T-helper 22 cell (primary cell): ENCODE results near the gene RNF135.
"Not testable (repeated sequence)": the region's sequence is repeated elsewhere in the genome, so short reads cannot be mapped to it uniquely, and the experiment has no call there.

Experiments used
- DNase-seq: peaks from one replicate; pipeline ENCODE4 v3.0.0-alpha.2; 2020; ENCODE audit warnings: low read depth

RNF135 gene

DNA sequence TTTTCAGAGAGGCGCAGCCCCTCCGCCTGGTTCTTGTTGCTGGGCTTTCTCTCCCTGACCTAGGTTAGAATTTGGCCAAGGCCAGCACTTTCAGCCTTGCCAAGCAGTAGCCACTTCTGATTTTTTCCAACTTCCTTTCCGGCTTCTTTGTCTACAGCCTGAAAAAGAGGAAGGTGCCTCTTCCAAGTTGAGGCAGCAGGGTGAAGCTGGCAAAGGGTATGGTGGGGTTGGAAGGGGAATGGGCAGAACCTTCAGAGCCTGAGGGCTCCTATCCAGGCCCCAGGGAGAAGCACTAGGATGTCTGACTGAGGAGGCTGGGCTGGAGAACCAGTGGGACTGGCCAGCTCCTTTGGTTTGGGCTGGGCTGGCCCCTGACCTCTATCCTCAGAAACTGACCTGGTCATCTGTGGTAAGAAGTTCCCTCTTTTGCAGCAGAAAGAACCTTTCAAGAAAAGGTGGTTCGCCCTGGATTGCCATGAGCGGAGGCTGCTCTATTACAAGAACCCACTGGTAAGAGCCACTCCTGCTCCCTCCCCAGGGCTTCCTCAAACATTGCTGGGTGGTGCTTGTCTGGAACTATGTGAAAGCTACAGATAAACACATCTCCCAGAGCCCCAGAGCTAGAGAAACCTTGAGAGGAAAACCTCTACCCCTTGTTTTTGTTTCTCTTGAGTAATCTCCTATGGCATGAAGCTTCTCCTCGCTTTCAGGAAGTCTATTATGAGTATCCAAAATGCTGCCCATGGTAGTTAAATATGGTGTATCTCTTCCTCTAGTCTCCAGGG lies 16.6 kb upstream of the RNF135 start:
- DNase-seq, result no peak

DNA sequence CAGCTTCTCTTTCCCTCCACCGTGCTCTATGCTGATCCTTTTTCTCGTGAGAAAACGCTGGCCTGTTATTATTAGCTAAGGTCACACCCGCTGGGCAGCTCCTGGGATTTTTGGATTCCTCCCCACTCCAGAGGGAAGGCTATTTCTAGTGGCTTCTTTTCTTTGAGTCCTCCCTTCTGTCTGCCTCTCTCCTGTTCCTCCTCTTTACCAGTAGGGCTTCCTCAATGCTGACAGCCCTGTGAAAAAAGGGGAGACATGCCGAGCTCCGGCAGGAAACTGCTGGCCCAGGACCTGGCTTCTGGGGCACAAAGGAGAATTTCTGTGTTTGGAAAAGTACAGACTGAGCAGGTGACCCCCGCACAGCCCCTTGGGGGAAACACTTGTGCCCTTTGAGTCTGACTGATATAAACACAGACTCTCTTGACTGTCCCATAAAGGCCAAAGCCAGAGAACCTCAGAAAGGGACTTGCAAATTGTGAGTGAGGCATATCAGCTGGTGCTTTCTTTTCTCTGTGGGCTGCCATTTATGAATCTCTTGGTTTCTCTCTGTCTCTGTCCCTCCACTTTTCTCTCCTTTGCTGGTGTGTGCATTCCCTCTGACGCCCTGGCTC lies 14.0 kb upstream of the RNF135 start:
- no peak for DNase-seq

DNA sequence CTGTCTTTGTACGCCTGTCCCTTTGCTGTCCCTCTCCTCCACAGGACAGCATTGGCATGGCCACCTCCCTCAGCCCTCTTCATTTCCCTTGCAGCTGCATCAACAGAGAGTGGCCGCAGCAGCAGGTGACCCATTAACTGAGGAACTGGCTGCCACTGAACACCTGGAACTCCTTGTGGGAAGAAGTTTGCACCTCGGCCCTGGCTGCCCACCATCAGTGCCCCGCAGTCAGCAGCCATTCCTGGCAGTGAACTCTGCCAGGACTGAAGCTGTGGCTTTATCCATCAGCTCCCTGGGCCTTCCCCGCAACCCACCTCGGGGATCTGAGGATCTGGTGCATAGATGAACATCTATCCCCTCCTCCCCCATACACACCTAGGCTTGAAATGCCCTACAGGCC lies 13.1 kb upstream of the RNF135 start:
- DNase-seq, result no peak

DNA sequence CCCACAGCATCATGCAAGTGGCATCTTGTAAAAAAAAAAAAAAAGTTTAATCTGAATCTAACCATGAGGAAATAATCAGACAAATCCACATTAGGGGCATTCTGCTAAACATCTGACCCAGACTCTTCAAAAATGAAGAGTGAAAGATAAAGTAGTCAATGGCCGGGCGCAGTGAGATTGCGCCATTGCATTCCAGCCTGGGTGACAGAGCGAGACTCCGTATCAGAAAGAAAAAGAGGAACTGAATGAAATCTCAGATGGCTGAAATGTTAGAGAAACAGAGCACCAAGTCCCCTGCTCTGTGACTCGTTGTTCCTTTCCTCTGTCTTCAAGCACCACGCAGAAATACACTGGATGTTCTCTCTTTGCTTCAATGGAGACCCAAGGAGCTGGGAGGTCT lies 12.7 kb upstream of the RNF135 start:
- no peak for DNase-seq

DNA sequence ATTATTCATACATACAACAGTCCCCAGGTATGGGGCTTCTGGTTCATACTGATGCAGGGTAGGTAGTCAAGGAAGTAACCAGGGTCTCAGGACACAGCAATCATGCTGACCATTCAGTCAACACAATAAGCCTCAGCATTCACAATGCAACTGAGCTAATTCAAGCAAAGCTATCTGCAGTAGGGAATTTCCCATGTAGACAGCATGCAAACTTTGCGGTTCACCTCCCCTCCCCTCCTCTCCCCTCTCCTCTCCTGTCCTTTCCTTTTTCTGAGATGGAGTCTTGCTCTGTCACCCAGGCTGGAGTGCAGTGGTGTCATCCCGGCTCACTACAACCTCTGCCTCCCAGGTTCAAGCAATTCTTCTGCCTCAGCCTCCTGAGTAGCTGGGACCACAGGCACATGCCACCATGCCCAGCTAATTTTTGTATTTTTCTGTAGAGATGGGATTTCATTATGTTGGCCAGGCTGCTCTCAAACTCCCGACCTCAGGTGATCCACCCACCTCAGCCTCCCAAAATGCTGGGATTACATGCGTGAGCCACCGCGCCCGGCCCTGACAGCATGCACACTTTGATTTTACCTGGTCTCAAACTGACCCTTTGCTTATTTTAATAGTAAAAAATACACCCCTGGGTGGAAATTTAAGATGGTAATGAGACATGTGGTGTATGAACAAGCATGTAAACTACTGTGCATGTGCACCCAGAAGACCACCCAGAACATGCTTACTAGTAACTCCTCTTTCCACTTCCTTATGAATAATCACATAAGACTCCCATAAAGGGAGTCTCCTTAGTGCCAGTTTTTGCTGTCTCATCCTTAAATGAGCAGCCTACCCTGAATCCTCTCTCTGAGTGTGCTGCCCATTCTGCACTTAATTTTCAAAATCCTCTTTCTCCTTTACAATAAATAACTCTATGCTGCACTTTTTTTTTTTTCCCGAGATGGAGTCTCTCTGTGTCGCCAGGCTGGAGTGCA lies 9.3 kb upstream of the RNF135 start:
- DNase-seq, result no peak

DNA sequence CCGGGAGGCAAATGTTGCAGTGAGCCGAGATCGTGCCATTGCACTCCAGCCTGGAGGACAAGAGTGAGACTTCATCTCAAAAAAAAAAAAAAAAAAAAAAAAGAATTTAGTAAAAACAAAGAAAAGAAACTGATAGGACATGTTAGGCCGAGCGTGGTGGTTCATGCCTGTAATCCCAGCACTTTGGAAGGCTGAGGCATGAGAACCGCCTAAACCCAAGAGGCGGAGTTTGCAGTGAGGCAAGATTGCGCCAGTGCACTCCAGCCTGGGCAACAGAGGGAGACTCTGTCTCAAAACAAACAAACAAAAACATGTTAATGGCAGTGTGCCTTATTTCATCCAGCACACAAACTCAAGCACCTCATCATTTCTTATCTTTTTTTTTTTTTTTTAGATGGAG lies 6.5 kb upstream of the RNF135 start:
- DNase-seq, result not testable (repeated sequence)

DNA sequence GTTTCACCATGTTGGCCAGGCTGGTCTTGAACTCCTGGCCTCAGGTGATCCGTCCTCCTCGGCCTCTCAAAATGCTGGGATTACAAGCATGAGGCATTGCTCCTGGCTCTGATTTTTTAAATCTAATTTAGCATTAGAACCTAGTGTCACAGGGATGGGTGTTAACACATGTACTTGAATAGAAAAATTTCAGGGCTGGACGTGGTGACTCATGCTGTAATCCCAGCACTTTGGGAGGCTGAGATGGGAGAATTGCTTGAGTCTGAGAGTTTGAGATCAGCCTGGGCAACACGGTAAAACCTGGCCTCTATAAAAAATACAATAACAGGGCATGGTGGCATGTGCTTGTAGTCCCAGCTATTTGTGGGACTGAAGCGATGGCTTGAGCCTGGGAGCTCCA lies 6.0 kb upstream of the RNF135 start:
- no peak for DNase-seq

DNA sequence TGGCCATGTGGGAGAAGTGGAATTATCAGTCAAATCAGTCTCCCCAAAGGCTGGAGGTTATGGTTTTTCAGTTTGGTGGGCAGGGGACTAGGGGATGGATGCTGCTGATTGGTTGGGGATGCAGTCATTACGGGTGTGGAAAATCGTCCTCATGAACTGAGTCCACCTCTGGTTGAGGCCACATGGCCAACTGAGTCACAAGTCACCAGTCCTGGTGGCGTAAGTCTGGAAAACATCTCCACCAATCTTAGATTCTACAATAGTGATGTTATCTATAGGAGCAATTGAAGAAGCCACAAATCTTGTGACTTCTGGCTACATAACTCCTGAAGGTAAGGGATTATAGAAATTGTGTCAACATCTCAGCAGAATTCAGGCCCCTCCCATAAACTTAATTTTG lies 5.2 kb upstream of the RNF135 start:
- no peak for DNase-seq

DNA sequence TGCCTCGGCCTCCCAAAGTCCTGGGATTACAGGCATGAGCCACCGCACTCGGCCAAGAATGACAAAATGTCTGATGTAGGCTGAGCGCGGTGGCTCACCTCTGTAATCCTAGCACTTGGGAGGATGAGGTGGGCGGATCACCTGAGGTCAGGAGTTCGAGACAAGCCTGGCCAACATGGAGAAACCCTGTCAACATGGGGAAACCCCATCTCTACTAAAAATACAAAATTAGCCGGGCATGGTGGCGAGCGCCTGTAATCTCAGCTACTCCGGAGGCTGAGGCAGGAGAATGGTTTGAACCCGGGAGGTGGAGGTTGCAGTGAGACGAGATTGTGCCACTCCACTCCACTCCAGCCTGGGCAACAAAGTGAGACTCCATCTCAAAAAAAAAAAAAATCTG lies 2.9 kb upstream of the RNF135 start:
- DNase-seq, result not testable (repeated sequence)

DNA sequence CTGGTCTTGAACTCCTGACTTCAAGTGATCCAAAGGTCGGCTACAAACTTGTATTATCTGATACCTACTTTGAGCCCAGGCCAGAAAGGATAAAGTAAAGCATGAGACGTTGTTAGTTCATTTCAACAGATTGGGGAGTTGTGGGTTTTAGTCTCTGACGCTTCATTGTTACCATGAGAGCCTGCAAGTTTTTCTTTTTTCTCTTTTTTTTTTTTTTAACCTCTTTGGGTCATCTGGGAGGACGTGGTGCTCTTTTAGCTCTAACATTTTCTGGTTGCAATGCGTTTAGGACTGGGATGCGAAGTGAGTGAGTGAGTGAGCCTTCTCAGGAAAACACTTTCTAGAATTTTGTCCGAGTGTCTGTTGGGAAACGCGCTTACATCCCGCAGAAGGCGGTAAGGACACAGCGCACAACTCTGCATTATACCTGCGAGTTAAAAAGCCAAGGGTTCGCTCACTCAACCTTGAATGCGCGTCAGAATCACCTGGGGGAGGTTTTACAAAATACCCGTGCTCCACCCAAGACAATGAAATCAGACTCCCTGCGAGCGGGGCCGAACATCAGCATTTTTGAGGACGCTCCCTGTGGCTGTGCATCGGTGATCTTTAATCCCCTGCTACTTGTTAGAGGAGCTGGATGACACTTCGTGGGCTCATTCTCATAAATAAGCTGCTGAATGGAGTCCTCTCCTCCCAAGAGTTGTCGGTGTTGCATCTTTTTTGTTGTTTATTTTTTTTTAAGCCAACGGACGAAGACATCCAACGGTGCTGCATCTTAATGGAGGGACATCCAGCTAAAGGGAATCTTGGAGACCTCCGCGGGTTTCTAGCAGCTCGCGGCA lies 629 bp upstream of the RNF135 start:
- DNase-seq, result no peak

DNA sequence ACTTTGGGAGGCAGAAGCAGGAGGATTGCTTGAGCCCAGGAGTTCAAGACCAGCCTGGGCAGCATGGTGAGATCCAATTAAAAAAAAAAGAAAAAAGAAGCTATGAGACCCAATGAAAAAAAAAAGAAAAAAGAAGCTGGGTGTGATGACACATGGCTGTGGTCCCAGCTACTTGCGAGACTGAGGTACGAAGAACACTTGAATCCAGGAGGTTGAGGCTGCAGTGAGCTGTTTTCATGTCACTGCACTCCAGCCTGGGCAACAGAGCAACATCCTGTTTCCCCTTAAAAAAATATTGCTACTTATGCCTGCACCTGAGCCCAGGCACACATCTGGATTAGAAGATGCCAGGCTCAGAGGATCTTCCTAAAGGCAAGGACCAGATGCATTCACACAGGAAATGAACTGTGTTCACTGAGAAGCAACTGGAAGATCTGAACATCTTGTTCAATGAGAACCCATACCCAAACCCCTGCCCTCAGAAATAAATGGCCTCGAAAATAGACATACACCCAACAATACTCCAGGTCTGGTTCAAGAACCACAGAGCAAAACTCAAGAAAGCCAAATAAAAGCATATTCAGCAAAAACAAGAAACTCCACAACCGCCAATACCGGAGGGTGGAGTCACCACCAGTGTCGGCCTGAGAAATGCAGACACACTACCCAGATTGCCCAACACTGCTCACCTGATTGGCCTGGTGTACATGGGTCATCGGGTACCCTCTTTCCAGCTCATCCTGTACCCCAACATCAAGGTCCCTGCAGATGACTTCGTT lies 4.4 kb downstream of the RNF135 start:
- DNase-seq, result no peak

DNA sequence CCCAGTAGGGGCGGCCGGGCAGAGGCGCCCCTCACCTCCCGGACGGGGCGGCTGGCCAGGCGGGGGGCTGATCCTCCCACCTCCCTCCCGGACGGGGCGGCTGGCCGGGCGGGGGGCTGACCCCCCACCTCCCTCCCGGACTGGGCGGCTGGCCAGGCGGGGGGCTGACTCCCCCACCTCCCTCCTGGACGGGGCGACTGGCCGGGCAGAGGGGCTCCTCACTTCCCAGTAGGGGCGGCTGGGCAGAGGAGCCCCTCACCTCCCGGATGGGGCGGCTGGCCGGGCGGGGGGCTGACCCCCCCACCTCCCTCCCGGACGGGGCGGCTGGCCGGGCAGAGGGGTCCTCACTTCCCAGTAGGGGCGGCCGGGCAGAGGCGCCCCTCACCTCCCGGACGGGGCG lies 9.1 kb downstream of the RNF135 start:
- not testable (repeated sequence) for DNase-seq

DNA sequence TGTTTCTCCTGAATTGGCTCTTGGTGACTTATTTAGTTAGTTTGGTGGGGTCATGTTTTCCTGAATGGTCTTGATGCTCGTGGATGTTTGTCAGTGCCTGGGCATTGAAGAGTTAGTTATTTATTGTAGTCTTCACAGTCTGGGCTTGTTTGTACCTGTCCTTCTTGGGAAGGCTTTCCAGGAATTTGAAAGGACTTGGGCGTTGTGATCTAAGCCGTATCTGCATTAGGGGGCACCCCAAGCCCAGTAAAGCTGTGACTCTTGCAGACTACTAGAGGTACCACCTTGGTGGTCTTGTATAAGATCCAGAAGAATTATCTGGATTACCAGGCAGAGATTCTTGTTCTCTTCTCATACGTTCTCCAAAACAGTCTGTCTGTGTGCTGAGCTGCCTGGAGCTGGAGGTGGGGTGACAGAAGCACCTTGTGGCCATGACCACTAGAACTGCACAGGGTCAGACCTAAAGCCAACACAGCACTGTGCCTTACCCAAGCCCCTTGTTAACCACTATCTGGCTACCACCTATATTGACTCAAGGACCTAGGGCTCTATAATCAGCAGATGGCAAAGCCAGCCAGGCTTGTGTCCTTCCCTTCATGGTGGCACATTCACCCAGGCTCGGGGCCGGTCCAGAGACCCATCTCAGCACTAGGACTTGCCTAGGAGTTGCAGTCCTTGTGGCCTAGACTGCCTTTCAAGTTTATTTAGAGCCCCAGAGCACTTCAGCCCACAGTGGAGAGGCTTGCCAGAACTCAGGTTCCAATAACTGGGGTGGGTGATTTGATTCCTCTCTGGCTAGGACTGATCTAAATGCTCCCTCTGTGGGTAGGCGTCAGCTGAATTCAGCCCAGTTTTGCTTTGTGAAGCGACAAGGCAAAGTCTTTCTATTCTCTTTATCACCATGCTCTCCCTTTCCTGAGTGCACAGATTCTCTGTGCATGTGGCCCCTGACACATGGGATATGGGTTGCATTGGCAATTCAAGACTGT lies 11.0 kb downstream of the RNF135 start:
- DNase-seq, result no peak

DNA sequence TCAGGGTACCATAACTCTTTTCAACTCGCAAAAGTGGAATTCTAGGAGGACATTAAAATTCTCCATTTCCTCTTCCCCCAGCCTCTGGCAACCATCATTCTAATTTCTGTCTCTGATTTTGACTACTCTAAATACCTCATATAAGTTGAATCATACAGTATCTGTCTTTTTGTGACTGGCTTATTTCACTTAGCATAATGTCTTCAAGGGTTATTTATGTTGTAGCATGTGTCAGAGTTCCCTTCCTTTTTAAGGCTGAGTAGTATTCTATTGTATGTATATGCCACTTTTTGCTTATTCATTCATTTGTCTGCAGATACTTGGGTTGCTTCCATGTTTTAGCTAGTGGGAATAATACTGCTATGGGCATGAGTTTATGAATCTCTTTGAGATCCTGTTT lies 12.0 kb downstream of the RNF135 start:
- no peak for DNase-seq

DNA sequence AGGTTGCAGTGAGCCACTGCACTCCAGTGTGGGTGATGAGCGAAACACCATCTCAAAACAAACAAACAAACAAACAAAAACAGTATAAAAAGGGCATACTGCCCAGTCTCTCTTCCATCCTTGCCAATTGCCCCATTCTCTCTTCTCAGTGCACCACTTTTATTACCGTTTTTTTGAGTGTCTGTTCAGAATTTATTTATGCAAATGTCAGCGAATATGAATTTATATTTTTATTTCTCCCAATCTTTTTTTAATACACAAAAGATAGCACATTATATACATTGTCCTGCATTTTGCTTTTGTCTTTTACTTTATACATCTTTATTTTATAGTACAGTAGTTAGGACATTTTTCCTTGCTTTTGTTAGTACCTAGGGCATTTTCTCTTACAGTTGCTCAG lies 19.6 kb downstream of the RNF135 start:
- no peak for DNase-seq

DNA sequence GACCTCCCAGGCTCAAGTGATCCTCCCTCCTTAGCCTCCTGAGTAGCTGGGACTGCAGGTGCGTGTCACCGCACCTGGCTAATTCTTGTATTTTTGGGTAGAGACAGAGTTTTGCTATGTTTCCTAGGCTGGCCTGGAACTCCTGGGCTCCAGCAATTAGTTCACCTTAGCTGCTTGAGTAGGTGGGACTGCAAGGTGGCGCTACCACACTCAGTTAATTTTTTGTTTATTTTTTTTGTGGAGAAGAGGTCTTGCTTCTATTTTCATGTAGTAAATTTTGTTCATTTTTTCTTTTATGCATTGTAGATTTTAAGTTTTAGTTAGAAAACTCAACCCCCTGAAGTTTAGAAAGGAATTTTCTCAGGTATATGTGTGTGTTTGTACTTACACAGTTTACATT lies 21.7 kb downstream of the RNF135 start:
- DNase-seq, result no peak

DNA sequence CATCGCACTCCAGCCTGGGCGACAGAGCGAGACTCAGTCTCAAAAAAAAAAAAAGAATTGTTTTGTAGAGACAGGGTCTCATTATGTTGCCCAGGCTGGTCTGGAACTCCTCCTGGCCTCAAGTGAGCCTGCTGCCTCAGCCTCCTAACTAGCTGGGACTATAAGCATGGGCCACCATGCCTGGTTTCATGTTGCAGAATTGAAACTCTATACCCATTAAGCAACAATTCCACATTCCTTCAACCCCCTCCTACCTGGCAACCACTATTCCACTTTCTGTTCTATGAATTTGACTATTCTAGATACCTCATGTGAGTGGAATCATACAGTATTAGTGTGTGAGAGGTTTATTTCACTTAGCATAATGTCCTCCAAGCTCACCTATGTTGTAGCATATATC lies 24.5 kb downstream of the RNF135 start:
- no peak for DNase-seq

DNA sequence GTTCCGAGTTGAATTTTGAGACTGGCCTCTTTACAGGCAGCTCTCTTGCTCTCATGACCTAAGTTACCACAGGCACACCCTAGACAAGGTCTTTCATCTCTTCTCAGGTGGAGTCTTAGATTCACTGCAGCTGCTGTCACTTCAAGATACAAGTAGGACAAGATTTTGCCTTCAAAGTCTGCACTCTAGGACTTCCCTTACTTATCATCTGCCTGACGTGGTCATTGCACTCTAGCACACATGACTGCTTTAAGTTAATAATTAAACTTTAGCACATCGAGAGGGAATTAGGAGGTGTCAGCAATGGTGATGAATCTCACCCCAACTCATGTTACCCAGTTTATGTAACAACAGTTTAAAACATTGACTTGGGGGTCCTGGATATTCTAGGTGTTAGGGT lies 25.6 kb downstream of the RNF135 start:
- no peak for DNase-seq

DNA sequence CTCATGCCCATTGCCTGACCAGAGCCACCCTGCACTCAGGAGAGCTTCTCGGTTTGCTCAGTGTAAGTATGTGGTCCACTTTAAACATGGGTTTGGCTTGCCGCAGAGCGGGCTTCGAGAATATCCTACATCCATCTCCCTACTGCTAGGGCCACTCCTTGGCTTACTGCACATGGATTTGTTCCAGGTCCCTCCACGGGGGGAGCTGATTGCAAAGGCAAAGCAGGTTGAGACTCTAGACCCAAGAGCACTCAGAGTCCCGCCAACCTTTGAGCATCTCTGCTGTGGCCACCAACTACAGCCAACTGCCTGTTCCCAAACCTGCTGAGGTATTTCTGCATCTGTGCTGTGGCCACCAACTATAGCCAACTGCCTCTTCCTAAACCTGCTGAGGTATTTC lies 26.4 kb downstream of the RNF135 start:
- no peak for DNase-seq

DNA sequence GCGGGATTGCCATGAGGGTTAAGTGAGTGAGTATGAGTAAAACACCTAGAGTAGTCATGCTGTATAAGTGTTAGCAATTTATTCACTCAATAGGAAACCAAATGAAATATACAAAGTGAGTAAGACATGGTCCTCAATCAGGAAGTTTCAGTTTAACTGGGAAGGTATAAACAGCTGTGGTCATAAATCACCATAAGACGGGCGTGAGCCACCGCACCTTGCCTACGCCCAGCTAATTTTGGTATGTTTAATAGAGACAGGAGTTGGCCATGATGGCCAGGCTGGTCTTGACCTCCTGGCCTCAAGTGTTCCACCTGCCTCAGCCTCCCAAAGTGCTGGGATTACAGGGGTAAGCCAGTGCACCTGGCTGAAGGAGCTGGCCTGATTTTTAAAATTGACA lies 27.0 kb downstream of the RNF135 start:
- no peak for DNase-seq
